DOHH2 (cell line): ENCODE results near the gene RFLNA.

ENCODE experiments used
- H3F3A ChIP-seq: fragments of 200-600 bp; sonication (generic), shearing (Covaris generic); 2 replicates; pipeline ENCODE4 v1.6.0; 2016; ENCODE audit warnings: antibody characterized with exemption, mild to moderate bottlenecking; ENCODE audit not compliant: control insufficient read depth, insufficient read depth
- H3K27ac ChIP-seq: fragments of 200-600 bp; sonication (generic); 2 replicates; pipeline ENCODE4 v1.5.1; 2014; ENCODE audit warnings: low read depth, mild to moderate bottlenecking, low read length, moderate library complexity
- H3K27me3 ChIP-seq: fragments of 200-600 bp; sonication (generic); 2 replicates; pipeline ENCODE4 v1.6.1; 2014; ENCODE audit warnings: mild to moderate bottlenecking, low read length, mixed read lengths; ENCODE audit not compliant: control insufficient read depth
- H3K36me3 ChIP-seq: fragments of 200-600 bp; sonication (generic); 2 replicates; pipeline ENCODE4 v1.6.1; 2014; ENCODE audit warnings: mild to moderate bottlenecking, low read length, moderate library complexity, mixed read lengths; ENCODE audit not compliant: control insufficient read depth
- H3K4me1 ChIP-seq: fragments of 200-600 bp; sonication (generic); 2 replicates; pipeline ENCODE4 v1.6.1; 2014; ENCODE audit warnings: mild to moderate bottlenecking, low read length, mixed read lengths; ENCODE audit not compliant: control insufficient read depth
- H3K4me2 ChIP-seq: fragments of 200-600 bp; sonication (generic); 2 replicates; pipeline ENCODE4 v1.6.0; 2014; ENCODE audit warnings: mild to moderate bottlenecking, low read length, moderate library complexity
- H3K4me3 ChIP-seq: fragments of 200-600 bp; sonication (generic); 2 replicates; pipeline ENCODE4 v1.5.1; 2014; ENCODE audit warnings: mild to moderate bottlenecking, low read length, mixed read lengths
- H3K79me2 ChIP-seq: fragments of 200-600 bp; sonication (generic); 2 replicates; pipeline ENCODE4 v1.6.1; 2014; ENCODE audit warnings: mild to moderate bottlenecking, low read length, mixed read lengths; ENCODE audit not compliant: control insufficient read depth
- H3K9me2 ChIP-seq: fragments of 200-600 bp; sonication (generic); replicated peaks from 2 replicates; pipeline ENCODE4 v1.6.1; 2014; ENCODE audit warnings: mild to moderate bottlenecking, low read length, mixed read lengths; ENCODE audit not compliant: control insufficient read depth
- H3K9me3 ChIP-seq: fragments of 200-600 bp; sonication (generic); 2 replicates; pipeline ENCODE4 v1.6.1; 2014; ENCODE audit warnings: antibody characterized with exemption, low read length, mixed read lengths; ENCODE audit not compliant: control insufficient read depth, insufficient read depth
- H4K20me1 ChIP-seq: fragments of 200-600 bp; sonication (generic); 2 replicates; pipeline ENCODE4 v1.6.0; 2014; ENCODE audit warnings: low read depth, mild to moderate bottlenecking, antibody characterized with exemption, low read length, moderate library complexity; ENCODE audit not compliant: control insufficient read depth, insufficient read depth
- CTCF ChIP-seq: fragments of 200-600 bp; sonication (generic); IDR thresholded peaks from one replicate; pipeline ENCODE4 v1.5.1; 2014; ENCODE audit warnings: antibody characterized with exemption, mild to moderate bottlenecking, low read depth, low read length; ENCODE audit not compliant: poor library complexity, severe bottlenecking
- EZH2phosphoT487 ChIP-seq: fragments of 200-600 bp; sonication (generic); IDR thresholded peaks from 2 replicates; pipeline ENCODE4 v1.6.1; 2017; ENCODE audit warnings: borderline replicate concordance, mild to moderate bottlenecking, antibody characterized with exemption, low read length, moderate library complexity, mixed read lengths

RFLNA gene

GRCh38 chr12:124316257-124316900, 21.5 kb downstream of the RFLNA start:
- Histone ChIP-seq H3K79me2 (no peaks in the 10 kb centered on the region), H3K36me3 (no peaks in the 10 kb centered on the region), H3K4me3 (no peak overlapping the region), H3K4me1 (no peaks in the 10 kb centered on the region), H3K9me3 (no peaks in the 10 kb centered on the region), H3K27ac (no peak overlapping the region), H3F3A (no peaks in the 10 kb centered on the region), H3K27me3 (no peaks in the 10 kb centered on the region), H4K20me1 (no peaks in the 10 kb centered on the region), H3K9me2 (no peaks in the 10 kb centered on the region), H3K4me2 (no peak overlapping the region)
- TF ChIP-seq CTCF = no peak
- no peak for TF ChIP-seq EZH2phosphoT487

- no peaks in the 10 kb centered on the region for H3K27me3 ChIP-seq
Measured at GRCh38 chr12:124317400-124317799, 22.5 kb downstream of the RFLNA start.

GRCh38 chr12:124318278-124319020, 23.6 kb downstream of the RFLNA start:
- H3K4me2 ChIP-seq = no peak overlapping the region
- no peaks in the 10 kb centered on the region for H3K9me2 ChIP-seq
- H3K36me3 ChIP-seq = peaks cover 1% of the 10 kb centered on the region
- TF ChIP-seq EZH2phosphoT487 (no peak), CTCF (no peak)
- H3F3A ChIP-seq = no peaks in the 10 kb centered on the region
- no peaks in the 10 kb centered on the region for H3K4me1 ChIP-seq
- peaks cover 2% of the 10 kb centered on the region; the same call in 1 of the 2 replicates for H3K9me3 ChIP-seq
- no peaks in the 10 kb centered on the region for H3K79me2 ChIP-seq
- no peak overlapping the region for H3K4me3 ChIP-seq
- H3K27ac ChIP-seq = no peak overlapping the region
- H3K27me3 ChIP-seq = no peaks in the 10 kb centered on the region
- no peaks in the 10 kb centered on the region for H4K20me1 ChIP-seq

More at GRCh38 chr12:124317400-124317799, 22.5 kb downstream of the RFLNA start:
- no peaks in the 10 kb centered on the region for H3F3A ChIP-seq
- no peak overlapping the region for H3K4me3 ChIP-seq
- H3K27ac ChIP-seq = no peak overlapping the region
- no peaks in the 10 kb centered on the region for H3K9me3 ChIP-seq
- H3K9me2 ChIP-seq = no peaks in the 10 kb centered on the region
- no peak overlapping the region for H3K4me2 ChIP-seq
- no peaks in the 10 kb centered on the region for H3K4me1 ChIP-seq
- no peak for TF ChIP-seq CTCF
- TF ChIP-seq EZH2phosphoT487 = no peak
- no peaks in the 10 kb centered on the region for H3K79me2 ChIP-seq
- H3K36me3 ChIP-seq = no peaks in the 10 kb centered on the region
- no peaks in the 10 kb centered on the region for H4K20me1 ChIP-seq
